Right lung (tissue), 5 donors: ENCODE data around the gene NOX5. TPM values are rescaled to one million over a fixed set of nuclear protein-coding genes. Genes with fewer than 3 reads are reported as not detected.

Experiments
- DNase-seq, 2 donors: peaks; one replicate each; pipeline ENCODE4 v3.0.0-alpha.2; 2013
- polyA plus RNA-seq, 5 donors: library from polyadenylated mRNA; unstranded; fragments of 120-200 nt; gene quantifications; one replicate each; pipeline versions ENCODE4 v1.2.1 to v1.2.3, GENCODE V29; 2013; ENCODE audit warnings: inconsistent platforms in 1 of 5, low replicate concordance in 1 of 5; ENCODE audit not compliant: insufficient read length in 5 of 5, insufficient read depth in 1 of 5

NOX5 gene
- polyA plus RNA-seq, 5 donors, result 0.33 to 1.2 (median 0.40) TPM

GRCh38 chr15:69080295-69081248, 66.1 kb downstream of the NOX5 start:
- DNase-seq, result no peak

GRCh38 chr15:69081310-69082004, 67.0 kb downstream of the NOX5 start:
- DNase-seq, result peak; percentile 66 to 71

- peak; percentile 69 to 70 for DNase-seq
These were observed 67.6 kb downstream of the NOX5 start for GRCh38 chr15:69082021-69082502.

GRCh38 chr15:69082554-69082953, 68.1 kb downstream of the NOX5 start:
- no peak for DNase-seq

DNA sequence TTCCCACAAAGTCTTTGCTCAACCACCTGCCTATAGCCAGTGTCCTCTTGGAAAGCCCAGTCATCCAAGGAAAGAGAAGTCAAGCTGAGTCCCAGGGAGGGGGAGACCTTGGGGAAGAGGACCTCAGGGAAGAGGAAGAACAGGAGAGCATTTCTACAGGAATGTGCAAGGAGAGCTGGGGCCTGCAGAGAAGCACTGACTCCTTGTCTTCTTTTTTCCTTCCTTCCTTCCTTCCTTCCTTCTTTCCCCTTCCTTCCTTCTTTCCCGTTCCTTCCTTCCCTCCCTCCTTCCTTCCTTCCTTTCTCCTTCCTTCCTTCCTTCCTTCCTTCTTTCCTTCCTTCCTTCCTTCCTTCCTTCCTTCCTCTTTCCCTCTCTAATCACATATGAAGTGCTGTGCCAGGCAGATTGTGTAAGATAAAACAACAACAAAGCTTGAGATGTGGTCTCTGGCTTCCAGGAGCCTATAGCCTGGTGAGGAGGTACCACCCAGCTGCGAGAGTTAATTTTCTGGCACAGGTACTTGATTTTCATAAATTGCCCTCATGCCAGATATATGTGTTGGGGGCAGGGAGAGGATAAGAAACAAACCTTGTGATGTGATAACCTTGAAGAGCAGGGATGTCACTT, 70.0 kb downstream of the NOX5 start:
- no peak for DNase-seq

DNA sequence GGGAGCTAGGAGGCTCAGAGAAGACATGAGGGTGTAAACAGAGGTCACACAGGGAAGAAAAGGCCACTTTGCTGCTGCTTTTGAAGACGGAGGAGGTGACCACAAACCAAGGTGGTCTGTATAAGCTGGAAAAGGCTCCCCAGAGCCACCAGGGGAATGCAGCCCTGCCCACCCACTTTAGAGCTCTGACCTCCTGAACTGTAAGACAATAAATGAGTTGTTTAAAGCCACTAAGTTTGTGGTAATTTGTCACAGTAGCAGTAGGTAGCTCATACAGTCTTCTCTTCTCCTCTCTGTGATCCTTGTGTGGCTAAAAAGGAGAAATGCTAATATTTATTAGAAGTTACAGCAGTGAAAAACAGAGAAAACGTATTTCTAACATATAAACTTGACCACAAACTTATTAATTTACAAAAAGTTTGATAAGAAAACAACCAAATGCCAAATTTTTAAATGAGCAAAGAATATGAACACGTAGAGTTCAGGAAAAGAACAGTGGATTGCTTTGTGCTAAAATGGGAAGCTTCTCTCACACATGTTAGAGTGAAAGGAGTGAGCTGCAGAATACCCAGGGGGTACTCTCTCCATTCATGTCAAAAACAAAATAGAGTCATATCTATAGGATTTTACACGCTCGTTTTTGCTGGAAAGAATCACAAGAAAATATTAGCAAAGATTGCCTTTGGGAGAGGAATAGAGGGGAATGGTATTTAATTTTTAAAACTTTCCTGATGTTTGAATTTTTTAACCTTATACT, 71.0 kb downstream of the NOX5 start:
- DNase-seq, result no peak

DNA sequence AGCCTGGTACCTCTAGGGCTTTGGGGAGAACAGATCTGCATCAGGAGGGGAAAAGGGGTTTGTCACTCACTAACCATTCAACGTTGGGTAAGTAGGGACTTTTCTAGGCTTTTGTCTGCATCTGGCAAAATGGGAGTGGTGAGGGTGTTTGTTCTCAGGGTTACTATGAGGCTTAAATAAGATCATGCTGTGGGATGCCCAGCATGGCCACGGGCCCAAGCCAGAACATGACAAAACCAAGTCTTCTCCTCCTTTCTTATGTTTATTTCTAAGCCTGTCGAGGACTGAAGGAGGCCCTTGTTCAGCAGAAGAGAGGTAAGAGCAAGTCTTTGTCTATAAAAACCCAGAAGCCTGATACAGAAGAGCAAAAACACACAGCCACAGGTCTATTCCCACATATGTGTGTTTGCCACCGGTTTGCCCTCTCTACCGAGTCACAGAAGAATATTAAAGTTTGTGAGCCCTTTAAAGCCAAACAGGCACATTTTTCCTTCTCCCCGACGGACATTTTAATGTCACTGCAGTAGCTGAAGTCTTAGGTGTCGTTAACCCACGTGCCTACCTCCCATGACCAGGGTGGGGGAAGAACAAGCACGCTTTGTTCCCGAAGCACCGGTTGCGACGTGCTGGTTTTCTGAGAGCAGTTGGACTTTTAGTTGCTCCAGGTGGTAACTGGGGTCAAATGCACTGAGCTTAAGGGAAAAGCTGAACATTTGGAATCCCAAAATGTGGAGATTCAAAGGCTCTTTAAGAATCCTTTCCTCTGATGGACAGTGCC, 72.1 kb downstream of the NOX5 start:
- no peak for DNase-seq

DNA sequence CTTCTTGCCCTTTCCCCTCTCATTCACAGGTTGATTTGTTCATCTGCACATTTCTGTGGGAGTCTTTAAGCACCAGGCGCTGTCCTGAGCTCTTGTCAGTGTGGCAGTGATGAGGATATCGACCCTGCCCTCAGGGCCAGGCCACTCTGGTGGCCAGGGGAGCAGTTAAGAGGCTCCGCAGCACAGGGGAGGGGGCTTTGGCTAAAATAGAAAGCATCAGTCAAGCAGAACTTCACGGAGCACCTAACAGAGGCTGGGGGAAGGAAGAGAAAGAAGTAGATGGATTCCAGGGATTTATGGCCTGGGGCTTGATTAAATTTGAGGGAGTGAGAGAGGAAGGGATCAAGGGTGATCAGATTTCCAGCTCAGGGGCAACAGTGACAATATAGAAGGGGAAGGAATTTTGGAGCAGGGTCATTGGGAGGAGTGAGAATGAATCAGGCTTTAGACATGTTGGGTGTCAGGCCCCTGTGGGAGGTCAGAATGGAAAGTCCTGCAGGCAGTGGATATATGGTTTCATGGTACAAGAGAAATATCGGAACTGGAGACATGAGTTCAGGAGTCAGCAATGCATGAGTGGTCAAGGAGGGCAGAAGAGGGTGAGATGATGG, 73.0 kb downstream of the NOX5 start:
- no peak for DNase-seq

GRCh38 chr15:69088300-69088965, 73.9 kb downstream of the NOX5 start:
- DNase-seq, result no peak

GRCh38 chr15:69089258-69089657, 74.8 kb downstream of the NOX5 start:
- DNase-seq, result no peak

DNA sequence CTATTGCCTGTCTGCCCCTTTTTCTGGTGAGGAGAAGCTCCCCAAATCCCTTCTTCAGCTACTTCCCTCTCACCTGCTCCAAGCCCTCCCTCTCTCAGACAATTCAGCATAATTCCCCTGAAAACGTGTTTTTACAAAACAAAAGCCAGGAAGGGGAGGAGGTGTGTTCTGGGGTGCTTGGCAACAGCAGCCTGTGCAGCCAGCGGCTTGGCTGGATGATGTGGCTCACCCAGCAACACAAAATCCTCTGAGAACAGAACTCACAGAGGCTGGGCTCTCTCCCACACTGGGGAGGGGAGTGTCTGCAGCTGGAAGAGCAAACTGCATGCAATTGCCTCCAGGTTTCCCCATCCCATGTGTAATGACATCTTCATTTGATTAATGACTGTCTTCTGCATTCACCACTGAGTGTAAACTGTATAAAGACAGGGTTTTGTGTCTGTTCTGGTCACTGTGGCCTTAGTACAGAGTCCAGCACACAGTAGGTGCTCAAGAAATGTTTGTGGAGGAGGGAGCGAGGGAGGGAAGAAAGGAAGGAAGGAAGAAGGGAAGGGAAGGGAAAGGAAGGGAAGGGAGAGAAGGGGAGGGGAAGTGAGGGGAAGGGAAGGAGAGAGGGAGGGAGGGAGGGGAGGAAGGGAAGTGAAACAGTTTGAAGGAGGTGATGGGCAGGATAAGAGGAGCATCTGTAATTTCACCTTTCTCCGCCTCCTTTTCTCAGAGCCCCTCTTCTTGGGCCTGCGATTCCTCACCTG, 75.9 kb downstream of the NOX5 start:
- DNase-seq, result no peak

GRCh38 chr15:69091654-69092053, 77.2 kb downstream of the NOX5 start:
- no peak for DNase-seq

GRCh38 chr15:69092159-69092558, 77.7 kb downstream of the NOX5 start:
- no peak for DNase-seq

DNA sequence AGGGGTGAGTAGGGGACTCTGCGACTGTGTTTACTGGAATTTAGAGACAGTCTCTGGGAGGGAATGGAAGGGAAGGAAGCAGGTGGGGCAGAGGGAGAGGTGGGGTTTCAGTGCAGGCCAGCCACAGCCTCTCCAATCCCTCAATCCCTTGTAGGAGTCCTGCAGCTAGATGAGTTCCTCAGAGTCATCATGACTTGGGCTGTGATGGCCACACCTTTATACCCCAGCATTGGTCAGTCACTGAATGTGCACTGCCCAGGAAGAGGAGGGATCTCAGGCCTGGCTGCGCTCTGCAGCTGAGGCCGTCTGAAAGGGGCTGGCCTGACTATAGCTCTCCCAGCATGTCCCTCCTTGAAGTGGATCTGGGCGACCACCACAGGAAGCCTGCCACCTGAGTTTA, 78.6 kb downstream of the NOX5 start:
- DNase-seq, result no peak

DNA sequence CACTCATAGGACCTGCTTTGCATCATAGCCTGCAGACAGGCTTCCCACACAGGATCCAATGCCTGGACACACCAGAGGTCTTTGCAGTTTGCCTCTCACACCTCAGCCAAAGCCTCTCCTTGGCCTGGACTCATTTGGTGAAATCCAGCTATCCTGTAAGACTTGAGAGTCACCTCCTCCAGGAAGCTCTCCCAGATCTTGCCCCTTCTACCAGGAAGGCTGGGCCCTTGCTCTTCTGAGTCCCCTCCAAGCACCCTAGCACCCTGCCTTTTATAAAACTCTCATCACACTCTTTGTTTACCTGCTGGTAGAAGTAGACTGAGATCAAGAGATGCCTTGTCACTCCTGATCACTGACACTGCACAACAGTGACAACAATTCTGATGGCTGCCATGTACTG, 79.1 kb downstream of the NOX5 start:
- no peak for DNase-seq

- DNase-seq, result no peak
These were observed 79.8 kb downstream of the NOX5 start for GRCh38 chr15:69094124-69094921.

- no peak for DNase-seq
These were observed 80.8 kb downstream of the NOX5 start for GRCh38 chr15:69095274-69095673.

DNA sequence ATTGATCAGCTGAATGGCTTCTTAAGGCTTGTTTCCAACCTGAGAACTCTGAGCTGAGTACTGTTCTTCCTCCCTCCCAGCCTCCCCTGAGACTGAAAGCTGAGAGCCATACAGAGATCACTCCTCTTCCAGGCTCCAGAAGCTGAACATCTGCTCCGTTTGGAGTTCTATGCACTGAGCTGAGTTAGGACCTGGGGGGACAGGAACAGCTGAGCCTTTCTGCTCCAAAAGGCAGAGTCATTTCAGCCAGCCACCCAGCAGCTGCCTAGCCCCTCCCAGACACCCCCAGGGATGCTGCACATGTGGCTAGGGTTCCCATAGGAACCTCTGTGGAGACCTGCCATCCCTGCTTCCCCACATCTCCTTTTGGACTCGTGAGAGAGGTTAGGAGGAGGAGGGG, 81.7 kb downstream of the NOX5 start:
- DNase-seq, result no peak
